ENCODE results near the gene RIPOR3. TPM values are rescaled to one million over a fixed set of nuclear protein-coding genes. Genes with fewer than 3 reads are reported as not detected.
A peak's percentile ranks its signal among the peaks of the same experiment; 100 is the strongest.

RIPOR3 gene
- total and polyA plus RNA-seq, 9 of the 15 experiments (the other 6 are each of a cell fraction or from before 2014, with no cell fraction given) = 3.3 to 62.7 (median 21.4) TPM

GRCh38 chr20:50690650-50691572, at the start of gene RIPOR3 (continued):
- TF ChIP-seq MITF (IDR thresholded peaks at IDR 0.05) (0 out of 2 replicates have a peak, but pooled peaks have one; percentile 24), RBBP5 (IDR thresholded peaks at IDR 0.05; ENCODE audit: borderline replicate concordance, insufficient read depth, low read length, poor library complexity, severe bottlenecking) (peak; percentile 59), ZNF134 (CRISPR knock-in tag; conservative IDR thresholded peaks at IDR 0.05) (no peak; the same call in 1 of the 2 replicates), HNRNPH1 (optimal IDR thresholded peaks at IDR 0.05; ENCODE audit: low read depth, low read length) (no peak), RFX1 (IDR thresholded peaks at IDR 0.05) (no peak), POLR2AphosphoS5 (IDR thresholded peaks at IDR 0.05; ENCODE audit: control insufficient read depth, insufficient read depth, low read depth, low read length) (peak; percentile 98), ZBTB1 (CRISPR knock-in tag; IDR thresholded peaks at IDR 0.05; ENCODE audit: borderline replicate concordance, low read depth) (no peak; the same call in 1 of the 2 replicates), HMG20B (CRISPR knock-in tag; IDR thresholded peaks at IDR 0.05) (no peak), MAFG (tag; conservative IDR thresholded peaks at IDR 0.05) (no peak), ZNF274 (IDR thresholded peaks at IDR 0.05; ENCODE audit: borderline replicate concordance, low read depth, low read length) (peak; percentile 84), CSDE1 (IDR thresholded peaks at IDR 0.05) (no peak), HOXB6 (CRISPR knock-in tag; IDR thresholded peaks at IDR 0.05; ENCODE audit: borderline replicate concordance) (no peak), DPF2 (IDR thresholded peaks at IDR 0.05) (peak; percentile 93), SP1 (CRISPR knock-in tag; IDR thresholded peaks at IDR 0.05) (0 out of 2 replicates have a peak, but pooled peaks have one; percentile 12), TEAD4 (IDR thresholded peaks at IDR 0.05; ENCODE audit: low read length) (peak; percentile 96), TEAD4 (CRISPR knock-in tag; IDR thresholded peaks at IDR 0.05; ENCODE audit: borderline replicate concordance) (no peak), GATAD2A (IDR thresholded peaks at IDR 0.05) (peak; percentile 28; the same call in 1 of the 2 replicates), STAT6 (CRISPR knock-in tag; IDR thresholded peaks at IDR 0.05) (no peak), MTA2 (IDR thresholded peaks at IDR 0.05; ENCODE audit: low read depth) (peak; percentile 96), TBP (optimal IDR thresholded peaks at IDR 0.05; ENCODE audit: low read depth, low read length) (peak; percentile 45), ZNF217 (CRISPR knock-in tag; IDR thresholded peaks at IDR 0.05) (no peak)
- TF ChIP-seq, protein P1, sequence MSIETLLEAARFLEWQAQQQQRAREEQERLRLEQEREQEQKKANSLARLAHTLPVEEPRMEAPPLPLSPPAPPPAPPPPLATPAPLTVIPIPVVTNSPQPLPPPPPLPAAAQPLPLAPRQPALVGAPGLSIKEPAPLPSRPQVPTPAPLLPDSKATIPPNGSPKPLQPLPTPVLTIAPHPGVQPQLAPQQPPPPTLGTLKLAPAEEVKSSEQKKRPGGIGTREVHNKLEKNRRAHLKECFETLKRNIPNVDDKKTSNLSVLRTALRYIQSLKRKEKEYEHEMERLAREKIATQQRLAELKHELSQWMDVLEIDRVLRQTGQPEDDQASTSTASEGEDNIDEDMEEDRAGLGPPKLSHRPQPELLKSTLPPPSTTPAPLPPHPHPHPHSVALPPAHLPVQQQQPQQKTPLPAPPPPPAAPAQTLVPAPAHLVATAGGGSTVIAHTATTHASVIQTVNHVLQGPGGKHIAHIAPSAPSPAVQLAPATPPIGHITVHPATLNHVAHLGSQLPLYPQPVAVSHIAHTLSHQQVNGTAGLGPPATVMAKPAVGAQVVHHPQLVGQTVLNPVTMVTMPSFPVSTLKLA (conservative IDR thresholded peaks at IDR 0.05) = peak; percentile 73 to 93
- TF ChIP-seq, protein P2, sequence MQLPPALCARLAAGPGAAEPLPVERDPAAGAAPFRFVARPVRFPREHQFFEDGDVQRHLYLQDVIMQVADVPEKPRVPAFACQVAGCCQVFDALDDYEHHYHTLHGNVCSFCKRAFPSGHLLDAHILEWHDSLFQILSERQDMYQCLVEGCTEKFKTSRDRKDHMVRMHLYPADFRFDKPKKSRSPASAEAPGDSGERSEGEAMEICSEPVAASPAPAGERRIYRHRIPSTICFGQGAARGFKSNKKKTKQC (CRISPR knock-in tag; IDR thresholded peaks at IDR 0.05) = no peak

Data from K562 (cell line).